ENCODE results near the gene SV2B. TPM values are rescaled to one million over a fixed set of nuclear protein-coding genes. Genes with fewer than 3 reads are reported as not detected.

The SV2B gene
- total RNA-seq, 1 experiment from 2014 or later, result not detected

DNA sequence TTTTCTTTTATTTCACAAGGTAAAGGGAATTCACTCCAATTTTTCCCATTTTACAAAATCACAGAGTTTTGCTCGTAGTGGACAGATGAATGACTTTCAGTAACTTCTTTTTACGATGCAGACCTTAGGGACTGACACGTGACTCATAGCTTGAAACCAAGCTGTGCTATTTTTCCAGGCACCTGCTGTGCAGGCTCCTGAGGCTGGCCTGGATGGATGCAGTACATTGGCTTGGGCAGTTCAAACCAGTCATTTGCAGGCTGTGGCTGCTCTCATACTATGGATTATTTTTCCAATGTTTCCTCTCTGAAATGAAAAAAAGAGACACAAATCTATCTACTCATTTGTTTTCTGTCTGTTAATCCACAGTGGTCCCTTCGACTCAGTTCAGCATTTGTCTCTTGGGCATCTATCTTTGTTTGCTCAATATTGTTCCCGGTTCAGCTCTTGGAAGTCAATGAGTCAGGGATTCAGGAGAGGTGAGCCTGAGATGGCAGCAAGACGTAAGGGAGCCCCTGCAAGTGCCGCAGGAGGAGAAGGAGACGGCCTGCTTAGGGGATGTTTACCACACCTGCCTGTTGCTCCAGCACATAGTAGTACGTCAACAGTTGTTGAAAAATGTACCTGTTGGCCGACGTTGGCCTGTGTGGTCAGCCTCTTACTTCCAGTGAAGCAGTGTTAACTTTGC is 92.8 kb downstream of the SV2B start (continued):
- TF ChIP-seq CEBPB (IDR thresholded peaks at IDR 0.05; ENCODE audit: low read depth) (no peak), FOSL1 (IDR thresholded peaks at IDR 0.05; ENCODE audit: low read depth) (no peak), POLR2A (IDR thresholded peaks at IDR 0.05; ENCODE audit: borderline replicate concordance, extremely low read depth, insufficient read depth, insufficient read length) (no peak), CBX3 (IDR thresholded peaks at IDR 0.05; ENCODE audit: low read depth) (no peak), SRF (IDR thresholded peaks at IDR 0.05; ENCODE audit: low read depth) (no peak), MAX (IDR thresholded peaks at IDR 0.05) (no peak), SP1 (IDR thresholded peaks at IDR 0.05; ENCODE audit: low read depth) (no peak), TCF7L2 (IDR thresholded peaks at IDR 0.05; ENCODE audit: borderline replicate concordance, extremely low read depth, insufficient read depth, insufficient read length) (no peak), ZFX (IDR thresholded peaks at IDR 0.05) (no peak), RAD21 (IDR thresholded peaks at IDR 0.05; ENCODE audit: low read depth) (no peak)

GRCh38 chr15:91193378-91193720 is 93.3 kb downstream of the SV2B start:
- ATAC-seq, result no peak
- Histone ChIP-seq H3K79me2 (ENCODE audit: insufficient read depth, low read length) (no peaks in the 10 kb centered on the region), H3K4me1 (ENCODE audit: control insufficient read depth in 1 of 2, insufficient read depth in 2 of 2, low read length in 2 of 2) (no peaks in the 10 kb centered on the region), H3K9me2 (ENCODE audit: insufficient read depth) (no peaks in the 10 kb centered on the region), H4K20me1 (ENCODE audit: insufficient read depth) (no peaks in the 10 kb centered on the region), H3K4me3 (replicated peaks in 1 of 2; ENCODE audit: low read depth in 1 of 2, low read length in 2 of 2) (no peak overlapping the region), H3K27ac (ENCODE audit: low read depth, low read length) (no peak overlapping the region), H3K27me3 (ENCODE audit: insufficient read depth, low read length) (peaks cover 31% of the 10 kb centered on the region), H2AFZ (ENCODE audit: low read depth, low read length, poor library complexity, severe bottlenecking) (no peak overlapping the region), H3K36me3 (ENCODE audit: control insufficient read depth in 1 of 2, insufficient read depth in 2 of 2, low read length in 2 of 2) (no peaks in the 10 kb centered on the region), H3K9me3 (ENCODE audit: control insufficient read depth in 1 of 2, insufficient read depth in 1 of 2, low read depth in 1 of 2, low read length in 2 of 2) (no peaks in the 10 kb centered on the region), H3K4me2 (ENCODE audit: low read length) (no peak overlapping the region), H3K9ac (ENCODE audit: low read length) (no peak overlapping the region)
- DNase-seq (ENCODE audit: low read depth, low spot score), result no peak
- ChIA-PET POLR2A (no interaction called here), RAD21 (ENCODE audit: low non-redundant PET in 1 of 2, low total read pairs in 2 of 2, uncharacterized antibody in 2 of 2, unreplicated experiment in 2 of 2) (no interaction called here), CTCF (no interaction called here)
- intact Hi-C loops (cut with micrococcal nuclease), result no loop called here
- BruUV-seq (replicated peaks), result no TSS peak
- no peak for TF ChIP-seq ATF3 (IDR thresholded peaks at IDR 0.05)
- TF ChIP-seq ZFX (IDR thresholded peaks at IDR 0.05), result no peak
- TF ChIP-seq, protein P1, sequence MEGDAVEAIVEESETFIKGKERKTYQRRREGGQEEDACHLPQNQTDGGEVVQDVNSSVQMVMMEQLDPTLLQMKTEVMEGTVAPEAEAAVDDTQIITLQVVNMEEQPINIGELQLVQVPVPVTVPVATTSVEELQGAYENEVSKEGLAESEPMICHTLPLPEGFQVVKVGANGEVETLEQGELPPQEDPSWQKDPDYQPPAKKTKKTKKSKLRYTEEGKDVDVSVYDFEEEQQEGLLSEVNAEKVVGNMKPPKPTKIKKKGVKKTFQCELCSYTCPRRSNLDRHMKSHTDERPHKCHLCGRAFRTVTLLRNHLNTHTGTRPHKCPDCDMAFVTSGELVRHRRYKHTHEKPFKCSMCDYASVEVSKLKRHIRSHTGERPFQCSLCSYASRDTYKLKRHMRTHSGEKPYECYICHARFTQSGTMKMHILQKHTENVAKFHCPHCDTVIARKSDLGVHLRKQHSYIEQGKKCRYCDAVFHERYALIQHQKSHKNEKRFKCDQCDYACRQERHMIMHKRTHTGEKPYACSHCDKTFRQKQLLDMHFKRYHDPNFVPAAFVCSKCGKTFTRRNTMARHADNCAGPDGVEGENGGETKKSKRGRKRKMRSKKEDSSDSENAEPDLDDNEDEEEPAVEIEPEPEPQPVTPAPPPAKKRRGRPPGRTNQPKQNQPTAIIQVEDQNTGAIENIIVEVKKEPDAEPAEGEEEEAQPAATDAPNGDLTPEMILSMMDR (IDR thresholded peaks at IDR 0.05 in 2 of 3, conservative IDR thresholded peaks at IDR 0.05 in 1 of 3; ENCODE audit: borderline replicate concordance in 1 of 3, insufficient read depth in 1 of 3, low read depth in 2 of 3, low read length in 2 of 3), result no peak
- no peak for TF ChIP-seq EGR1 (IDR thresholded peaks at IDR 0.05; ENCODE audit: low read depth)
- no peak for TF ChIP-seq JUND (IDR thresholded peaks at IDR 0.05)
- TF ChIP-seq SRF (IDR thresholded peaks at IDR 0.05; ENCODE audit: low read depth), result no peak
- TF ChIP-seq ZNF274 (IDR thresholded peaks at IDR 0.05; ENCODE audit: low read depth, low read length), result no peak
- no peak for TF ChIP-seq EZH2 (IDR thresholded peaks at IDR 0.05)
- TF ChIP-seq REST (IDR thresholded peaks at IDR 0.05; ENCODE audit: low read depth), result no peak
- TF ChIP-seq FOSL1 (IDR thresholded peaks at IDR 0.05; ENCODE audit: low read depth), result no peak
- no peak for TF ChIP-seq CBX3 (IDR thresholded peaks at IDR 0.05; ENCODE audit: low read depth)
- TF ChIP-seq MAX (IDR thresholded peaks at IDR 0.05), result no peak
- TF ChIP-seq, protein P2, sequence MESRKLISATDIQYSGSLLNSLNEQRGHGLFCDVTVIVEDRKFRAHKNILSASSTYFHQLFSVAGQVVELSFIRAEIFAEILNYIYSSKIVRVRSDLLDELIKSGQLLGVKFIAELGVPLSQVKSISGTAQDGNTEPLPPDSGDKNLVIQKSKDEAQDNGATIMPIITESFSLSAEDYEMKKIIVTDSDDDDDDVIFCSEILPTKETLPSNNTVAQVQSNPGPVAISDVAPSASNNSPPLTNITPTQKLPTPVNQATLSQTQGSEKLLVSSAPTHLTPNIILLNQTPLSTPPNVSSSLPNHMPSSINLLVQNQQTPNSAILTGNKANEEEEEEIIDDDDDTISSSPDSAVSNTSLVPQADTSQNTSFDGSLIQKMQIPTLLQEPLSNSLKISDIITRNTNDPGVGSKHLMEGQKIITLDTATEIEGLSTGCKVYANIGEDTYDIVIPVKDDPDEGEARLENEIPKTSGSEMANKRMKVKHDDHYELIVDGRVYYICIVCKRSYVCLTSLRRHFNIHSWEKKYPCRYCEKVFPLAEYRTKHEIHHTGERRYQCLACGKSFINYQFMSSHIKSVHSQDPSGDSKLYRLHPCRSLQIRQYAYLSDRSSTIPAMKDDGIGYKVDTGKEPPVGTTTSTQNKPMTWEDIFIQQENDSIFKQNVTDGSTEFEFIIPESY (IDR thresholded peaks at IDR 0.05; ENCODE audit: extremely low read depth, insufficient replicate concordance, low read length), result no peak
